HL-60 (cell line): Measurements from ENCODE around the gene ZRANB1.

Experiments used
- CTCF ChIP-seq: IDR thresholded peaks from one replicate; pipeline ENCODE4 v1.5.1; 2011; ENCODE audit warnings: low read length, control low read depth, inconsistent platforms; ENCODE audit not compliant: insufficient read depth
- GABPA ChIP-seq: IDR thresholded peaks from 2 replicates; pipeline ENCODE4 v1.6.1; 2012; ENCODE audit warnings: low read depth
- SPI1 ChIP-seq: IDR thresholded peaks from 2 replicates; pipeline ENCODE4 v1.6.1; 2012; ENCODE audit warnings: low read depth, mild to moderate bottlenecking, borderline replicate concordance

- TF ChIP-seq GABPA: no peak
- TF ChIP-seq CTCF: no peak
- TF ChIP-seq SPI1: no peak
Observed at GRCh38 chr10:124984376-124984775, 42.5 kb downstream of the ZRANB1 start.
